Epidermal melanocyte (primary cell): ENCODE measurements around the gene PSMD14.

Experiments
- DNase-seq: peaks from one replicate; pipeline ENCODE4 v3.0.0; 2011; ENCODE audit warnings: low spot score; ENCODE audit not compliant: insufficient read length

PSMD14 gene

GRCh38 chr2:161382747-161383146 lies 74.5 kb downstream of the PSMD14 start:
- DNase-seq: no peak

- DNase-seq: no peak
Measured at GRCh38 chr2:161384864-161385263, 76.6 kb downstream of the PSMD14 start.

GRCh38 chr2:161386228-161386824 lies 78.1 kb downstream of the PSMD14 start:
- DNase-seq: no peak

GRCh38 chr2:161388146-161388779 lies 80.0 kb downstream of the PSMD14 start:
- no peak for DNase-seq

GRCh38 chr2:161391737-161392506 lies 83.7 kb downstream of the PSMD14 start:
- no peak for DNase-seq

GRCh38 chr2:161400076-161400475 lies 91.9 kb downstream of the PSMD14 start:
- no peak for DNase-seq

- DNase-seq: no peak
Measured at GRCh38 chr2:161402297-161402696, 94.1 kb downstream of the PSMD14 start.

- no peak for DNase-seq
Measured at GRCh38 chr2:161406316-161406715, 98.1 kb downstream of the PSMD14 start.

- no peak for DNase-seq
Measured at GRCh38 chr2:161407597-161407996, 99.4 kb downstream of the PSMD14 start.

GRCh38 chr2:161409308-161409907 lies 101.2 kb downstream of the PSMD14 start:
- DNase-seq: no peak

GRCh38 chr2:161412346-161412745 lies 104.1 kb downstream of the PSMD14 start:
- DNase-seq: no peak

- no peak for DNase-seq
Measured at GRCh38 chr2:161414042-161415033, 106.1 kb downstream of the PSMD14 start.

GRCh38 chr2:161415034-161415986 lies 107.1 kb downstream of the PSMD14 start:
- DNase-seq: no peak

GRCh38 chr2:161415987-161416707 lies 107.9 kb downstream of the PSMD14 start, which contains the start of gene TBR1:
TSS of gene TBR1 (plus strand) at chr2:161416297. CDS start at chr2:161416411, 114 bp downstream.
- DNase-seq: no peak

- no peak for DNase-seq
Measured at GRCh38 chr2:161416708-161417437, 108.6 kb downstream of the PSMD14 start.

GRCh38 chr2:161417438-161418274 lies 109.4 kb downstream of the PSMD14 start:
- no peak for DNase-seq

GRCh38 chr2:161418275-161418714 lies 110.1 kb downstream of the PSMD14 start:
- DNase-seq: no peak
